Neural crest cell (in vitro differentiated cells): Measurements from ENCODE around the gene TYMP. TPM values are rescaled to one million over a fixed set of nuclear protein-coding genes. Genes with fewer than 3 reads are reported as not detected.

Source experiments
- DNase-seq: peaks from one replicate; pipeline ENCODE4 v3.0.0; 2021; ENCODE audit warnings: low read depth, mixed read lengths, low spot score
- H3K27ac Mint-ChIP-seq: one replicate; pipeline ENCODE4 v1.8.0; 2021; ENCODE audit warnings: mild to moderate bottlenecking, mixed read lengths; ENCODE audit not compliant: unreplicated experiment
- H3K27me3 Mint-ChIP-seq: 2 replicates; pipeline ENCODE4 v1.8.0; 2021; ENCODE audit warnings: low read depth, mild to moderate bottlenecking, mixed read lengths
- H3K36me3 Mint-ChIP-seq: 2 replicates; pipeline ENCODE4 v1.8.0; 2021; ENCODE audit warnings: low read depth, mild to moderate bottlenecking, mixed read lengths
- H3K4me1 Mint-ChIP-seq: 2 replicates; pipeline ENCODE4 v1.8.0; 2021; ENCODE audit warnings: mixed read lengths
- H3K4me3 Mint-ChIP-seq: one replicate; pipeline ENCODE4 v1.8.0; 2021; ENCODE audit warnings: mild to moderate bottlenecking, mixed read lengths
- H3K9me3 Mint-ChIP-seq: 2 replicates; pipeline ENCODE4 v1.8.0; 2021; ENCODE audit warnings: mixed read lengths
- total RNA-seq: library from RNA; stranded (reverse); gene quantifications from 2 replicates; pipeline ENCODE4 v1.2.1, GENCODE V29; 2021
- TF ChIP-seq, protein P1 (sequence below): fragments of 200-600 bp; sonication (generic); conservative IDR thresholded peaks from 2 replicates; pipeline ENCODE4 v1.5.0; 2021; ENCODE audit warnings: antibody characterized with exemption, mild to moderate bottlenecking

Gene TYMP
- total RNA-seq, 1 donor from 2014 or later, result 0.86 TPM

DNA sequence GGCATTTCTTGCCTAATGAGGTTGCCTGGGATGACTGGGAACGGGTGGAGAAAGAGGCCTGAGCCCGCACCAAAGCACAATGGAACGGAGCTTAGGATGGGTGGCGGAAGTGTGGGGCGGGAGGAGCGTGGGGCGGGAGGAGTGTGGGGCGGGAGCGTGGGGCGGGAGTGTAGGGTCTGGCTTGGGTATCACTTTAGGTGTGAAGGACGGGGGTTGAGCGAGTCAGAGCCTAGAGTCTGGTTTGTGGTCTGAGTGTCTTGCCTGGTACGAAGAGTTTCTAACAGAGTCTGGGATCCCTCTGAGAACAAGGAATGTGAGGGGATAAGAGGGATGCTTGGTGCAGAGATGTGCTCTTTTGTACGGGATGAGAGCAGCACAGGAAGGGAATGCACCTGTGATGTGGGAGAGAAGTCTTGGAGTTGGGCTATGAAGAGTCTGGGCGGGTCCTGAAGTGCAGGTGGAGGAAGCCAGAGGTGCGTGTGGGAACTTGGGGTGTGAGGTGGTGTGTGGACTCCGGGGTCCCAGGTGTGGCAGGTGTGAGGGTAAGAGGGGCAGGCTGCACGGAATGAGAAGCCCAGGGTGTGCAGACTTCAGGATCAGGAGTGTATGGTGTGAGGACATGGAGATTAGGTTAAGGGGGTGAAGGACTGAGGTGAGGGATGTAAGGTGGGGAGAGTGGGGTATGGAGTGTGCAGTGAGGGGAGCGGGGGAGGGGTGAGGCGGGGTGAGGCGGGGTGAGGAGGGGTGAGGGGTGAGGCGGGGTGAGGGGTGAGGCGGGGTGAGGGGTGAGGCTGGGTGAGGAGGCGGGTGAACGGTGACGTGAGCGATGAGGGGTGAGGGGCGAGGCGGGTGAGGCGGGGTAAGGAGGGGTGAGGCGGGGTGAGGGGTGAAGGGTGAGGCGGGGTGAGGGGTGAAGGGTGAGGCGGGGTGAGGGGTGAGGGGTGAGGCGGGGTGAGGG, 31.9 kb upstream of the TYMP start:
- no peak for DNase-seq
- Mint-ChIP-seq H3K36me3 (no peaks in the 10 kb centered on the region), H3K27me3 (peaks cover 46% of the 10 kb centered on the region), H3K4me1 (peaks cover 16% of the 10 kb centered on the region), H3K27ac (no peak overlapping the region), H3K9me3 (no peaks in the 10 kb centered on the region), H3K4me3 (peak overlapping the region; percentile 67)
- TF ChIP-seq, protein P1, sequence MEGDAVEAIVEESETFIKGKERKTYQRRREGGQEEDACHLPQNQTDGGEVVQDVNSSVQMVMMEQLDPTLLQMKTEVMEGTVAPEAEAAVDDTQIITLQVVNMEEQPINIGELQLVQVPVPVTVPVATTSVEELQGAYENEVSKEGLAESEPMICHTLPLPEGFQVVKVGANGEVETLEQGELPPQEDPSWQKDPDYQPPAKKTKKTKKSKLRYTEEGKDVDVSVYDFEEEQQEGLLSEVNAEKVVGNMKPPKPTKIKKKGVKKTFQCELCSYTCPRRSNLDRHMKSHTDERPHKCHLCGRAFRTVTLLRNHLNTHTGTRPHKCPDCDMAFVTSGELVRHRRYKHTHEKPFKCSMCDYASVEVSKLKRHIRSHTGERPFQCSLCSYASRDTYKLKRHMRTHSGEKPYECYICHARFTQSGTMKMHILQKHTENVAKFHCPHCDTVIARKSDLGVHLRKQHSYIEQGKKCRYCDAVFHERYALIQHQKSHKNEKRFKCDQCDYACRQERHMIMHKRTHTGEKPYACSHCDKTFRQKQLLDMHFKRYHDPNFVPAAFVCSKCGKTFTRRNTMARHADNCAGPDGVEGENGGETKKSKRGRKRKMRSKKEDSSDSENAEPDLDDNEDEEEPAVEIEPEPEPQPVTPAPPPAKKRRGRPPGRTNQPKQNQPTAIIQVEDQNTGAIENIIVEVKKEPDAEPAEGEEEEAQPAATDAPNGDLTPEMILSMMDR, result no peak

DNA sequence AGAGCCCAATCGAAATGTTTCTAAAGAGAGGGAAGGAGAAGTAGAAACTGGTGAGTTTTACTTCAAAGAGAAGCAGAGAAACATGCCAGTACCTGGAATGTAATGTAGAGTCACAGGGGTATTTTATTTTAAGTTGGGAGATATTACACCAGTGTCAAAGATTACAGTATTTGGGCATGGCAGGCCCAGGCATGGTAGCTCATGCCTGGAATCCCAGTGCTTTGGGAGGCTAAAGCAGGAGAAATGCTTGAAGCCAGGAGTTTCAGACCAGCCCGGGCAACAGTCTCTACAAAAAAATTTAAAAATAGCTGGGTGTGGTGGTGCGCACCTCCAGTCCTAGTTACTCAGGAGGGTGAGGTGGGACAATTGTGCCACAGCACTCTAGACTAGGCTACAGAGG, 30.2 kb upstream of the TYMP start:
- Mint-ChIP-seq H3K36me3 (no peaks in the 10 kb centered on the region), H3K27me3 (peaks cover 51% of the 10 kb centered on the region), H3K9me3 (no peaks in the 10 kb centered on the region), H3K4me1 (peaks cover 16% of the 10 kb centered on the region), H3K27ac (no peak overlapping the region), H3K4me3 (no peak overlapping the region)
- no peak for DNase-seq
- TF ChIP-seq, protein P1, result no peak

GRCh38 chr22:50556703-50557102, 26.9 kb upstream of the TYMP start:
- H3K9me3 Mint-ChIP-seq, result no peaks in the 10 kb centered on the region
- DNase-seq, result no peak
- no peak overlapping the region for H3K27ac Mint-ChIP-seq
- TF ChIP-seq, protein P1, result no peak
- peaks cover 35% of the 10 kb centered on the region for H3K27me3 Mint-ChIP-seq
- no peaks in the 10 kb centered on the region for H3K36me3 Mint-ChIP-seq
- peaks cover 3% of the 10 kb centered on the region for H3K4me1 Mint-ChIP-seq
- no peak overlapping the region for H3K4me3 Mint-ChIP-seq

DNA sequence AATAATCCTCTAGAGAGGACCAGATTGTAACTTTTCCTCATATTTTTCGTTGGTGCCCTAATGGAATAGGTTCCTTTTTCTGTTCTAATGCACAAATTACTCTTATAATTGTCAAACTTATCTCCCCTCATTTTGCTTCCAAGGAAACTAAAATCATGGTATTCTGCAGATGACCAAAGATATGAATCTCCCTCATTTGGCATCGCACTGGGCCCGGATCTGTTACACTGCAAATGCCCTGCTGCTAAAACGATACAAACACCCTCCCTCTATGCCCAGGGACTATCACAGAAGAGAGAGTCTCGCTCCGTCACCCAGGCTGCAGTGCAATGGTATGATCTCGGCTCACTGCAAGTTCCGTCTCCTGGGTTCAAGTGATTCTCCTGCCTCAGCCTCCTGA, 23.5 kb upstream of the TYMP start:
- H3K4me1 Mint-ChIP-seq, result no peaks in the 10 kb centered on the region
- H3K36me3 Mint-ChIP-seq, result no peaks in the 10 kb centered on the region
- H3K9me3 Mint-ChIP-seq, result no peaks in the 10 kb centered on the region
- H3K27me3 Mint-ChIP-seq, result peaks cover 9% of the 10 kb centered on the region
- no peak overlapping the region for H3K27ac Mint-ChIP-seq
- DNase-seq, result no peak
- H3K4me3 Mint-ChIP-seq, result no peak overlapping the region
- TF ChIP-seq, protein P1, result no peak

- no peak for DNase-seq
- TF ChIP-seq, protein P1, result no peak
- no peaks in the 10 kb centered on the region for H3K4me1 Mint-ChIP-seq
- H3K4me3 Mint-ChIP-seq, result no peak overlapping the region
- H3K27me3 Mint-ChIP-seq, result peaks cover 4% of the 10 kb centered on the region
- H3K36me3 Mint-ChIP-seq, result no peaks in the 10 kb centered on the region
- H3K9me3 Mint-ChIP-seq, result no peaks in the 10 kb centered on the region
- no peak overlapping the region for H3K27ac Mint-ChIP-seq
Observed at GRCh38 chr22:50551160-50551752, 21.4 kb upstream of the TYMP start.
